NCI-H1105 (cell line): Measurements from ENCODE around the gene EHMT1.

ENCODE experiments used
- DNase-seq: peaks from one replicate; lab custom pipeline; 2025; lab: John Stamatoyannopoulos, UW

EHMT1 gene

DNA sequence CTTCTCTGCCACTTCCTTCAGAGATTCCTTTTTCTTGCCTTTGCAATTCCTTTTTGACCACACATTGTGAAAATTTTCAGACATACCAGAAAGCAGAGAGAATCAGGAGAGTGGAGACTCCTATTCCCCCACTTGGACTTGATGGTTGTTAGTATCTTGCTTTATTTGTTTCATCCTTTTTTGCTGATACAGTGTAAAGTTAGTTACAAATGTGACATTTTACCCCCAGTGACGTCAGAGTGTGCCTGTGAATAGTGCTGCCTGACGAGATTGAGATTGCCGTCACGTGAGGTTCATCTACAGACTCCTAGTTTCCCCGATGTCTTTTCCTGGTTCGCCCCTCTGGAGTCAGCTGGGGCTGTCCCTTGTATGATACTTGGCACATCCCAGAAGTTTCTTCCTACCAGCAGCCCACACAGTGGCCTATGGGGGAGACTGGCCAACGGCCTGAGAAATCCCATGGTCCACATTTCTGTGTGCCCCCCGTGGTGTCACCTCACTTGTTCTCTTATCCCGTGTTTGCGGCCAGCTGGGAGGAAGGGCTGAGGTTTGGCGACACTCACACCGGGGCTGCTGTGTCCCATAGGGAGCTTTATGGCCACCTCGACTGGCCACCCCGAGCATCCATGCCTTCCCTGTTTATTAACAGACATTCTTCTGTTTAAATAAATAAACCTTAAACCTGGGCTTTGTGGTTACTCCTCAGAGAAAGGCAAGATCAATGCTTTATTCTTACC, 210.6 kb downstream of the EHMT1 start:
- DNase-seq, result no peak

DNA sequence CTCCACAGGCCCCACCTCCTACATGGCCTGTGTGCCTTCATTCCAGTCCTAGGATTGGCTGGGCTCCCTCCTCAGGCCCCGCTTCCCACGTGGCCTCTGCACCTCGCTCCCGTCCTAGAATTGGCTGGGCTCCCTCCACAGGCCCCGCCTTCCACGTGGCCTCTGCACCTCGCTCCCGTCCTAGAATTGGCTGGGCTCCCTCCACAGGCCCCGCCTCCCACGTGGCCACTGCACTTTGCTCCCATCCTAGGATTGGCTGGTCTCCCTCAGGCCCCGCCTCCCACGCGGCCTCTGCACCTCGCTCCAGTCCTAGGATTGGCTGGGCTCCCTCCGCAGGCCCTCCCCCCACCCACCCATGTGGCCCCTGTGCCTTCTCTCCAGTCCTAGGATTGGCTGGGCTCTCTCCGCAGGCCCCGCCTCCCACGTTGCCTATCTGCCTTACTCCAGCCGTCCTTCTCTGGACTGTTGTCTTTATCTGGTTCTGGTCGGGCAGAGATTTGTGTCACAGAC, 213.4 kb downstream of the EHMT1 start:
- no peak for DNase-seq

DNA sequence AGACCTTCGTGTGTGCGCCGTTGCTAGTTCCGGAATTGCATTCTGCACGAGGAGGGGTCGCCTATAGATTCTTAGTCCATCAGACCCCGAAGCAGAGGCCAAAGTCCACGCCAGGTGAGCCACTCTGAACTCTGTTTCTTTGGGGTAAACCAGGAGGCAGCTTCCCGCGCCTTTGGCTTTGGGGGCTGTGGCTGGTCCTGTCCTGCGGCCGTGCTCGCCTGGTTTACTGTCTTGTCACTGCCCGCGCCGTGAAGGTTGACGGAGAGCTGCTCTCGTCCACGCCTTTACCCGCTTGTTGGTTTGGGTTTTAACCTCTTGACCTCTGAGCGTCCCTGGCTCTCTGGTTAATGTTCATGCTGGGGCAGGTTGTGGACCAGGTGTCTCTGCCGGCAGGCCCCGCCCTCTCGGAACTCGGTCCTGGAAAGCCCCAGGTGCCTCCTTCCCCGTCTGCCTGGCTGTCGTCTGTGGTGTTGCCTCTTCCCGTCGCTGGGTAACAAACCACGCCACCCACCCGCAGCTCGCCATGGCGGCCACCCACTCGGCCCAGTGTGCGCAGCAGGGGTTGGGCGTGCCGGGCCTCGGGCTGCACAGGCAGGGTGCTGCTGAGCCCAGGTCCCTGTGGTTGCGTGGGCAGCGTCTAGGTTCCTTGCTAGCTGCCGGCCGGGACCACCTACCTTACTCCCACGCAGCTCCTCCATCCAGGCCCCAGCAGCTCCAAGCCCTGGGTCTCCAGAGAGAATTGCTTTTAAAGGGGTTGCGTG, 214.2 kb downstream of the EHMT1 start:
- DNase-seq, result no peak

DNA sequence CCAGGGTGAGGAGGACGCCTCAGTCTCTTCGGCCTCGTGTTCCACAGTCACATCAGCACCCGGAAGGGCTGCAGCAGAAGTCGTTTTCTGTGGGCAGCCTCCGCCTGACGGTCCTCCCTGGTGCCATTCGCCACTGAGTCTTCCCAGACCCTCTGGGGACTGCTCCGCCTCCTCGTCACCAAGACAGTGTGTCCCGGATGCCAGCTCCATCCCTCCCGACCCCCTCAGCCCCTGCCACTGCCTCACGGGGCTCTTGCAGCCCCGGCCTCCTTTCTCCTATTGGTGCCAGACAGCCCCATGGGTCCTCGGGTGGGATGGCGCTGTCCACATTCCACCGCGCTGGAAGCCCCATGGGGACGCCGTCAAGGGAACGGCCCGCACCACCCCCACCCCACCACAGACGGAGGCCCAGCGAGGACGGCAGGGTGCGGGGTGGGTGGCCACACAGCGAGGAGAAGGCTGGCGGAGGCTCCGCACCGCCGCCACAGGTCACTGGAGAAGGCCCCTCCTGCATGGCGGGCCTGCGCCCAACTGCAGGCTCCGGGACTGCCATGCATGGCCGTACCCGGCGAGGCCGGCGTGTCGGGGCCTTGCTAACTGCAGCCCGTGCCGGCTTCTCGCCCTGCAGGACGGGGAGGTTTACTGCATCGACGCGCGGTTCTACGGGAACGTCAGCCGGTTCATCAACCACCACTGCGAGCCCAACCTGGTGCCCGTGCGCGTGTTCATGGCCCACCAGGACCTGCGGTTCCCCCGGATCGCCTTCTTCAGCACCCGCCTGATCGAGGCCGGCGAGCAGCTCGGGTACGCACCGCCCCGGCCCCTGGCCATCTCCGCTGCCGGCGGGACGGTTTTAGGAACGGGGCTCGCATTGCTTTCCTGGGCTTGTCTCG, 215.2 kb downstream of the EHMT1 start:
- no peak for DNase-seq

DNA sequence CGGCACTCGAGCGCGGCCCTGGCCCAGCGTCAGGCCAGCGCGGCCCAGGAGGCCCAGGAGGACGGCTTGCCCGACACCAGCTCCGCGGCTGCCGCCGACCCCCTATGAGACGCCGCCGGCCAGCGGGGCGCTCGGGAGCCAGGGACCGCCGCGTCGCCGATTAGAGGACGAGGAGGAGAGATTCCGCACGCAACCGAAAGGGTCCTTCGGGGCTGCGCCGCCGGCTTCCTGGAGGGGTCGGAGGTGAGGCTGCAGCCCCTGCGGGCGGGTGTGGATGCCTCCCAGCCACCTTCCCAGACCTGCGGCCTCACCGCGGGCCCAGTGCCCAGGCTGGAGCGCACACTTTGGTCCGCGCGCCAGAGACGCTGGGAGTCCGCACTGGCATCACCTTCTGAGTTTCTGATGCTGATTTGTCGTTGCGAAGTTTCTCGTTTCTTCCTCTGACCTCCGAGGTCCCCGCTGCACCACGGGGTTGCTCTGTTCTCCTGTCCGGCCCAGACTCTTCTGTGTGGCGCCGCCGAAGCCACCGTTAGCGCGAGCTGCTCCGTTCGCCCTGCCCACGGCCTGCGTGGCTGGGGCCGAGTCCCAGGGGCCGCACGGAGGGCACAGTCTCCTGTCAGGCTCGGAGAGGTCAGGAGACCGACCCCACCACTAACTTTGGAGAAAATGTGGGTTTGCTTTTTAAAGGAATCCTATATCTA, 216.2 kb downstream of the EHMT1 start:
- DNase-seq, result no peak

DNA sequence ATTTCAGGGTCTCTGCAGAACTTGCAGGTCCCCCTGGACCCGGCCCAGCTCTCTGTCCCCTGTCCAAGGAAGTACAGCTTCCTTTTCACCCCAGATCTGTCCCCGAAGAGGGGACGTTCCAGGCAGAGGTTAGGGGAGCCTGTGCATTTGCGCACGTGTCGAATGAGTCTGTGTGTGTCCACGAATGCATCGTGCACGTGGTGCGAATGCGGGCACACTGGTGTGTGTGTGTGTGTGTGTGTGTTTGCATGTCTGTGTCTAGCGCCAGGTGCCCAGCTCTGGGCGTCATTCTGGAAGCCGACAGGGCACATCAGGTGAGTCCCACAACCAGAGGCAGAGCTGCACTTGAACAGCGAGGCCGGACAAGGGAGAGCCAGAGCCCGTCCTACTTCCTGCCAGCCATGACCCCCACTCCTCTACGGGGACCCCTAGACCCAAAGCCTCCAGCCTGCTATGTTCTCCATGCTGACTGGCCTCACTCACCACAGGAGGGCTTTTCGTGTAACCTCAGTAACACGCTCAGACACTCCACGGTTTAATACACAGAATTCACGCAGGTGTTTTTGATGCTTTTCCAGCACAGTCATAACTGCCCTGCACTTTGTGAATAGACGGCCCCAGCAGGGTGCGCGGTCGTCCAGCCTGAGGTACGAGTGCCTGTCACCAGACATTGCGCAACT, 217.5 kb downstream of the EHMT1 start:
- no peak for DNase-seq

DNA sequence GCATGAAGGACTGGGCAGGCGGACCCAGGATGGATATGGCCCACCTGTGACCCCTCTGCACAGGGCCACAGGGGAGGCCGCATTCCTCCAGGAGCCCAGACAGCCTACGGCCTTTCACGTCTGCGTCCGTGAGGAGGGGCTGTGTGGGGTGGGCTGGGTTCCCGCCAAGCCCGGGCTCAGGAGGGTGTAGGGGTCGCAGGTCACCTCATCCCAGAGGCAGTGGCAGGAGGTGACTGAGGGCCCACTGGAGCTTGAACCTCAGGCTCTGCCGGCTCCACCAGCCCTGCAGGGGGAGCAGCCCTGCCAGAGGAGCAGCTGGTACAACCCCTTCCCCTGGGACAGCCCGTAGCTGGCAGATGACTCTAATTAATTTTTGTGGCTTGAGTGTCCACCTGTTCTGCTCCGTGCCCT, 218.0 kb downstream of the EHMT1 start:
- DNase-seq, result no peak

DNA sequence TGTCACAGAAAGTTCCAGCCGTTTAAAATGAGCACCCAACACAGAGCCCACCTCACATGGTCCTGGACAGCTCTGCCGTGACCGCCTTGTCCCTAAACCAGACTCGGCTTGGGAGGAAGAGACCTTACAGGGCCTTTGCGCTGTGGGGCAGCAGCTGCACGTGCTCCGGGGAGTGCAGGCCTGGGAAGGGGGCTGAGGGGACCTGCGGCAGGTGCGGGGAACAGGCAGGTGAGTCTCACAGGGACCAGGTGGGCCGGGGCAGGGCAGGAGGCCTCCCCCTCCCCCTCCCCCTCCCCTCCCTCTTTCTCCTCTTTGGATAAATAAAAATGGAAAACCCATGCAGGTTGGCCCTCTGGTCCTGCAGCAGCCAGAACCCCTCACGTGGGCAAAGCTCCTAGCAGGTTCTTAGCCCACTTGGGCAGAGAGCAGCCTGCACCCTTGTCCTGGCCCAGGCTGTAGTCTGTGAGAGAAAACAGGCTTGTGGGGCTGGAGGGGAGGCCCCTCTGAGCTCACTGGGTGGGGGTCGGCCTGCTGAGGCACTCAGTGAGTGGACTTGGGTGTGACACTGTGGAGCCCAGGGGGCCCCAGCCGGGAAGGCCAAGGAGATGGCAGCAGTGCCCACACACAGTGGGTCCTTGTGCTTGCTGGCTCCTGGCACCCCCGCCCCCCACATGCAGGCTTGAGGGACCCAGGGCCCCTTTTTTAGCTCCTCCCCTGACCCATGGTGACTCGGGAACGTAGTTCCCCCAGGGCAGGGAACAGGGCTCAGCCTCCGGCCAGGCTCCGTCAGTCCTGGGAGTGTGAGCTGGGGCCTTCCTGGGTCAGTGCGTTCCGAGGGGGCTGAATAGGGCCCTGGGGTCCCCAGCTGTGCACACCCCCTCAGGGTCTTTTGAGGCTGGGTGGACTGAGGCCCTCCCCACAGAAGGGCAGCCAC, 218.8 kb downstream of the EHMT1 start:
- DNase-seq, result no peak

DNA sequence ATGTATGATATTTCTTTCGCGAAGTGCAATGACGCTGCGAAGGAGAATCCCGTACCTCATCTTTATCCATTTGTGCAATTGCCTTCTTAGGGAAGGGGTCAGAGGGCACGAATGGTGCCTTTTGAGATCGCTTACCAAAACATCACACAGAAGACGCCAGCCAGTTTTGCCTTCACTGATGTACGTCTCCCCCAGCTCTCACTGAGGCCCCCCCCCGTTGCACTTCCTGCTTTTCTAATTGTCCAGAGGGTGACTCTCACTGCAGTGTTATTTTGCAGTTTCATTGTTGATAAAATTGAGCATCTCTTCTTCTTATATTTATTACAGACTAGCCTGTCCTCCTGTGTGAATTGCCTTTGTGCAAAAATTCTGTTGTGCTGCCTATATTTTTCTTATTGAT, 219.8 kb downstream of the EHMT1 start:
- DNase-seq, result no peak

DNA sequence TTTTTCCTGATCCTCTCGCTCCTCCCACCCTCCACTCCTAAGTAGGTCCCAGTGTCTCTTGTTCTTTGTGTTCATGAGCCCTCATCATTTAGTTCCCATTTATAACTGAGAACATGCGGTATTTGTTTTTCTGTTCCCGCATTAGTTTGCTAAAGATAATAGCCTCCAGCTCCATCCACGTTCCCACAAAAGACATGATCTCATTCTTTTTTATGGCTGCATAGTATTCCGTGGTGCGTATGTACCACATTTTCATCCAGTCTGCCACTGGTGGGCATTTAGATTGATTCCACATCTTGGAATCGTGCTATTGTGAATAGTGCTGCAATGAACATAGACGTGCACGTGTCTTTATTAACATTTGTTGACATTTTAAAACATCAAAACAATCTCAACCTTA, 224.6 kb downstream of the EHMT1 start:
- DNase-seq, result no peak

DNA sequence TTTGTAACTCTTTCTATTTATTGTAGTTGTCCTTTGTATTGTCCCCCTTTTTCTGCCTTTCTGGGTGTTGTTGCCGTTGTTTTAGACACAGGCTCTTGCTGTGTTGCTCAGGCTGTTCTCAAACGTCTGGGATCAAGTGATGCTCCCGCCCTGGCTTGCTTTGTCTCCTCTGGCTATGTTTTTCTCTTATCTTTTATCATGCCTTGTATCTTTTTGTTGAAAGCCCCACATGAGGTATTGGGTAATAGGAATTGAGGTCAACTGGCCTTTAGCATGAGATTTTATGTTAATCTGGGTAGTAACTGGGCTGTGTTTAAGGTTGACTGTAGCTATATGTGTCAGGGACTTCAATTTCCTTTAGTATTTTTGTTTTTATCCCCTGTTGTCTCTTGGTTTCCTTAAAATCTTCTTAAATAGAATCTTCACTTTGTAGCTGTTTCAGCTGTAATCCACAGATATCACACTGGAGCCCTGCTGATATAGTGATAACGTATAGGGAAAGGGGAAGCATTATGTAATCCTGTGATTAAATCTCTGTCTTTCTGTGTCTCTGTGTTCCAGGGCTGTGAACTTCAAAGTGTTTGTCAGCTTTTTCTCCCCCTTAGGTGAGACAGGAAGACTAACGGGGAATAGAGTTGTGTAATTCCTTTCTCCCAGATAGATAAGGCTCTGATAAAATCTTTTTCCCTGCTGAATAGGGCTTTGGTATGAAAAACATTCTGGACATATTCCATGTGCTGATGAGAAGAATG, 232.9 kb downstream of the EHMT1 start:
- DNase-seq, result no peak

DNA sequence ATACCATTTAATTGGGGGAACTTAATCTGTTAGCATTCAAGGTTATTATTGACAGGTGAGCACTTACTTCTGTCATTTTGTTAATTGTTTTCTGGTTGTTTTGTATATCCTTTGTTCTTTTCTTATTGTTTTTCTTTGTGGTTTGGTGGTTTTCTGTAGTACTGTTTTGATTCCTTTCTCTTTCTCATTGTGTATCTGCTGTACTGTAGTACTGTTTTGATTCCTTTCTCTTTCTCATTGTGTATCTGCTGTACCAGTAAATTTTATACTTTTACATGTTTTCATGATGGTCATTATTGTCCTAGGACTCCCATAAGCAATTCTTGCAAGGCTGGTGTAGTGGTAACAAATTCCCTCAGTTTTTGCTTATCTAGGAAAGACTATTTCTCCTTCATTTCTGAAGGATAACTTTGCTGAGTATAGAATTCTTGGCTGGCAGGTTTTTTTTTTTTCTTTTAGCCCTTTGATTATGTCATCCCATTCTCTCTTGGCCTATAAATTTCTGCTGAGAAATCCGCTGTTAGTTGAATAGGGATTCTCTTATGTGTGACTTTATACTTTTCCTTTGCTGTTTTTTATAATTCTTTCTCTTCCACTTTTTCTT, 234.7 kb downstream of the EHMT1 start:
- DNase-seq, result no peak

DNA sequence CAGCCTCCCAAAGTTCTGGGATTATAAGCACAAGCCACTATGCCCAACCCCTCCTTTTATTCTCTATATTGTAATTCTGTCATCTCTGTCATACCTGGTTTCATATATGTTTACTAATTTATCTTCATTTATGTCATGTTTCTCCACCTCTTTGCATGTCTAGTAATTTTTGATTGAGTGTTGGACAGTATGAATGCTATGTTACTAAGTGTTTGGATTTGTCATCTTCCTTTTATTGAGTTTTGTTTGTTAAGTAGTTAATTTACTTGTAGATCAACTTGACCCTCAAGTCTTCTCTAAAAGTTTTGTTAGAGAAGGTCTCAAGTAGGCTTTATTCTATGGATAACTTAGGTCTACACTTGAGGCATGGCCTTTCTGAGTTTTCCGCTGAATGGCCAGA, 241.6 kb downstream of the EHMT1 start:
- DNase-seq, result no peak

DNA sequence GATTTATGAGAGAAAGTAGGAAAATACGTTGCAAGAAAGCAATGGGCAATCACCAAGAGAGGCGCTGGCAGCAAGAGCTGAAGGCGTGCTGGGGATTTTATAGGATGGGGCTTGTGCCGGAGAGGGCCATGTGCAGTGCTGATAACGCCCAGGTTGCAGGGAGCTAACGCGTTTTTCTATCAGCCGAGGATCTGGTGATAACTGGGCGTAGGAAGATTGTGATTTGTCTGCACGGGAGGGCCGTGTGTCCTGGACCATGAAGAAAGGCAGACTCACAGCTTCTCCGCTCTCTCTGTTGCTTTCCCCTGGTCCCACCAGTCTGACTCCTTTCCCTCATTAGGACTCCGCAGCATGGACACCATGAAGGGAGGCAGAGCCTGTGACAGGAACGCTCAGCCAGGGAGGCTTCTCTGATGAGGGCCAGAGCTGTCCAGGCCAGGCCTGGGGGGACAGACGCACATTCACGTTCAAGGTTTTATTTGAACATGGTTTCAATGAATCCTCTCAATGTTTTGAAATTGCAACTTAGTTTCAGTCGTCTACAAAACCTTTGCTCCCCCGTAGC, 246.9 kb downstream of the EHMT1 start:
- no peak for DNase-seq

DNA sequence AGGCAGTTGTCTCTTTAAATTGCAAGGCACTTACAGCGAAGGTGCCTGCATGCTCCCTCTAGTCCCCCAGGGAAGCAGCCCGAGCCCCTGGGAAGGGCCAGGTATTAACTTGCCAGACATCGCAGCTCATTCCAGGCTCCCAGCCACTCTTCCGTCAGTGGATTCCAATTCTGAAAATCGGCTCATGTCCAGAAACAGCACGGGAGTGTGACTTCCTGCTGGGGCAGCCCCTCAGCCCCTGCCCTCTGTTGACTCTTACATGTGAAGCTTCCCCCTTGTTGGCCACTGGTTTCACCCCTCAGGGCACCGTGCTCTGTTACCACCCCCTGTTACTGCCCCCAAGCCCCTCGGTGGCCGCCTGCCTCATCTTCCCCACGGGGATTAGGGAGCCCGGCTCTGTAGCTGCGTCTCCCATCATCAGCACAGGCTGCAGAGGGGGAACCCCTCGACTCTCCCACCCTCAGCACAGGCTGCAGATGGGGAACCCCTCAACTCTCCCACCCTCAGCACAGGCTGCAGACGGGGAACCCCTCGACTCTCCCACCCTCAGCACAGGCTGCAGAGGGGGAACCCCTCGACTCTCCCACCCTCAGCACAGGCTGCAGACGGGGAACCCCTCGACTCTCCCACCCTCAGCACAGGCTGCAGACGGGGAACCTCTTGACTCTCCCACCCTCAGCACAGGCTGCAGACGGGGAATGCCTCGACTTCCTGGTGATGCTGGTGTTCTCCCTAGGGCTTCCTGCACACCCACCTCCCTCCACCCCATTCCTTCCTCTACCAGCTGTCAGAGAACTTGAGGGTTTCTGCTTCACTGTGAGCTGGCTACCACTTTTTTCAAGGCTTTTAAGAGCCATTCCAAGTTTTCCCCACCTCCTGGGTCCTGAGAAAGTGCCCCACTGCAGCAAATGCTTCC, 247.7 kb downstream of the EHMT1 start:
- no peak for DNase-seq

DNA sequence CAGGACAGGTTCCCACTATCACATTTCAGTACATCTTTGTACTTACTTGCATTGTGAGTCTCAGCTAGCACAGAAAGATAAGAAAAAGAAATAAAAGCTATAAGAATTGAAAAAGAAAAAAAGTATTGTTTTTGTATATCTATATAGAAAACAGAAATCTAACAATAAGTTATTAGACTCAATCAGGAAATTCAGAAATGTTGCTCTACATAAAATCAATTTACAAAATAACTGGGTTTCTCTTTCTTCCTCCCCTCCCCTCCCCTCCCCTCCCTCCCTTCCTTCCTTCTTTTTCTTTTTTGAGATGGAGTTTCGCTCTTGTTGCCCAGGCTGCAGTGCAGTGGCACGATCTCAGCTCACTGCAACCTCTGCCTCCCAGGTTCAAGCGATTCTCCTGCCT, 251.6 kb downstream of the EHMT1 start:
- no peak for DNase-seq

DNA sequence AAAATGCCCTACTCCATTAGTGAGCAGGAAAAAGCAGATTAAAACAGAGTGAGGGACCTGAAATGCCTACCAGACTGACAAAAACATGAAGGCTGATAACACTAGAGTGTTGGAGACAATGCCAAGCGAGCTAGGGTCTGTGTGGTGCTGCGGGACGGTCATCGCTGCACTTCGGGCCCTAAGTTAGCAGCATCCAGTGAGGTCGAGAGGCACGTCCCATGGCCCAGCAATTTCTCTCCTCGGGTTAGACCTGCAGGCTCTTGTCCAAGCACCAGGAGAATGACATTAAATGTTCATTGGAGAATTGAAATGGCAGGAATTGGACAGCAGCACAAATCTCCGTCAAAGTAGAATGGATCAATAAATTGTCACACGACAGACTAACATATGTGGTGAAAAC, 253.5 kb downstream of the EHMT1 start:
- DNase-seq, result no peak

DNA sequence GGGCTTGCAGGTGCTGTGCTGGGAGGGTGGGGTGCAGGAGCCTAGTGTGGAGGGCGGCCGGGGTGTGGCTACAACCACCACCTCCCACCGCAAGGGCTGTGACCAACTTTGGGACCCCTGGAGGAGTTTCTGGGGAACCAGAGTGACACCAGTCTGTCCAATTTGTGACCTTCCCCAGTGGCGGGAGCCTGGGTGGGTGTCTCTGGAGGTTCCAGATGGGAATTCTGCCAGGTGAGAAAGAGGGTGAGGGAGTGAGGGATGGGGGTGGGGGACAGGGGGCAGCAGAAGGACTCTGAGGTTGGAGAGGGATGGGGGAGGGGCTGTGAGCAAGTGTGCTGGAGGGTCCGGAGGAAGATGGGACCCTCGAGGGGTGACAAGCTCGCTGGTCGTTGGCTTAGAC, 254.6 kb downstream of the EHMT1 start:
- DNase-seq, result no peak
